Smooth muscle cell of trachea (primary cell): ENCODE results near the gene PIK3CD. TPM values are rescaled to one million over a fixed set of nuclear protein-coding genes. Genes with fewer than 3 reads are reported as not detected.

ENCODE experiments used
- total RNA-seq: library from RNA; depleted of rRNA; stranded (reverse); fragments of >200 nt; gene quantifications from 2 replicates; pipeline ENCODE4 v1.2.1, GENCODE V29; 2014

PIK3CD gene
- 6.3 and 6.9 TPM in 2 replicates for total RNA-seq

DNA sequence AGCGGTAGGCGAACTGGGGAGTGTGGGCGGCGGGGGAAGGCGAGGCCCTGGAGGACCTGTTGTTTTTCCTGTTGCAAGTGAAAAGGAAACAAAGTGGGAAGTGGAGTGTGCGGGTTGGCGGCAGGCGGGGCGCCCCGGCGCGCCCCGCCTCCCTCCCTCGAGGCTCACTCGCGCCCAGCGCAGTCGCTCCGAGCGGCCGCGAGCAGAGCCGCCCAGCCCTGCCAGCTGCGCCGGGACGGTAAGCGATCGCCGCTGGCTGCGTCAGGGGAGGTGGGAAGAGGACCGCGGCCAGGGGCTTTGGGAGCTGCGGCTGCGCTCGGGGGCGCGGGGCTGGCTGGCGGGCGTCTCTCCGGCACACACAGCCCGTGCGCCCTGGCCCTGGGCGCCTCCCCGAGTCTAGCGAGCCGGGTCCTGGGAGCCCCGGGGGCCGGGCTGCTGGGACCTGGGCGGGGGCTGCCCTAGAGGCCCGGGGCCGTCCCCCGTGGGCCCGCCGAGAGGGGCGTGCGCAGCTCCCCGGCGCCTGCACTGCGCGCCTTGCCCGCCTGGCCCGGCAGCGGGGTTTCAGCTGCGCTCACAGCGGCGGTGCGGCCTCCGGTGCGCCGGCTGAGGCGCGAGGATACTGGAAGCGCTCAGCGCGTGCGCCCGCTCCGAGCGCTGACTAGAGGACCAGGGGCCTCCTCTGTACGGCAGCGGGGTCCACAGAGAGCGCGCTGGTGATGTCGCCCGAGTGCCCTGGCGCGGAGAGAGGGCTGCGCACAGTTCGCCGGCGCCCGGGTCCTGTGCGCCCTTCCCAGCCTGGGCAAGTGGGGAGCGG is at the start of gene PIK3CD:
Gene PIK3CD (plus strand): TSS at position 167 of the 814 bp plus-strand sequence. CDS start 58,725 bp downstream, outside the sequence.

Other genes with a start within 250 kb of the PIK3CD start
- gene SLC25A33, start 112.3 kb upstream of the PIK3CD start, total RNA-seq = 3.5 and 4.0 TPM in 2 replicates
- gene TMEM201, start 62.8 kb upstream of the PIK3CD start, total RNA-seq = 3.2 and 5.1 TPM in 2 replicates
- 100 and 120 TPM in 2 replicates for gene CLSTN1, start 172.2 kb downstream of the PIK3CD start, total RNA-seq